HG03378 (cell line): ENCODE measurements around the gene DUSP5.

Source experiments
- ATAC-seq: cut with Tn5 transposase; IDR thresholded peaks from one replicate; pipeline ENCODE4 v1.9.1; 2021; ENCODE audit warnings: mild to moderate bottlenecking, moderate library complexity; ENCODE audit not compliant: unreplicated experiment

The DUSP5 gene

DNA sequence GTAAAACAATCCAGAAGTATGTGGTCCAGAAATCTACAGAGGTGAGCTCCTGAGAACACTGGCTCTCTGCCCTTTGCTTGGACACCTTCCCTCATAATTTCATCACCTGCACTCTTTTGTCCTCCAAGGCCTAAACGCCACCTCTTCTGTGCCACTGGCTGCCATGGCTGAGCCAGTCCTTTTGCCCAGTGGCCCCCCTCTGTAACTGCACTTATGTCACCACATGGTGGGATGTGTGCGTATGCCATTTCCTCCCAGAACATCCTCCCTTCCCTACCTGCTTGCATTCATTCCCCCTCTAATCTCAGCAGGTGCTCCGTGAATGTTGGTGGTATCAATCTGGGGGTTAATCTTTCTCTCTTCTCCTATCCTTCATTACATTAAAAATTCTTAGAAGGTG lies 17.3 kb upstream of the DUSP5 start:
- no peak for ATAC-seq

GRCh38 chr10:110481919-110482318 lies 15.8 kb upstream of the DUSP5 start:
- ATAC-seq, result no peak

- no peak for ATAC-seq
These were observed 14.1 kb upstream of the DUSP5 start for GRCh38 chr10:110483633-110484032.

GRCh38 chr10:110485541-110485940 lies 12.2 kb upstream of the DUSP5 start:
- no peak for ATAC-seq

- no peak for ATAC-seq
These were observed 10.9 kb upstream of the DUSP5 start for GRCh38 chr10:110486680-110487410.

DNA sequence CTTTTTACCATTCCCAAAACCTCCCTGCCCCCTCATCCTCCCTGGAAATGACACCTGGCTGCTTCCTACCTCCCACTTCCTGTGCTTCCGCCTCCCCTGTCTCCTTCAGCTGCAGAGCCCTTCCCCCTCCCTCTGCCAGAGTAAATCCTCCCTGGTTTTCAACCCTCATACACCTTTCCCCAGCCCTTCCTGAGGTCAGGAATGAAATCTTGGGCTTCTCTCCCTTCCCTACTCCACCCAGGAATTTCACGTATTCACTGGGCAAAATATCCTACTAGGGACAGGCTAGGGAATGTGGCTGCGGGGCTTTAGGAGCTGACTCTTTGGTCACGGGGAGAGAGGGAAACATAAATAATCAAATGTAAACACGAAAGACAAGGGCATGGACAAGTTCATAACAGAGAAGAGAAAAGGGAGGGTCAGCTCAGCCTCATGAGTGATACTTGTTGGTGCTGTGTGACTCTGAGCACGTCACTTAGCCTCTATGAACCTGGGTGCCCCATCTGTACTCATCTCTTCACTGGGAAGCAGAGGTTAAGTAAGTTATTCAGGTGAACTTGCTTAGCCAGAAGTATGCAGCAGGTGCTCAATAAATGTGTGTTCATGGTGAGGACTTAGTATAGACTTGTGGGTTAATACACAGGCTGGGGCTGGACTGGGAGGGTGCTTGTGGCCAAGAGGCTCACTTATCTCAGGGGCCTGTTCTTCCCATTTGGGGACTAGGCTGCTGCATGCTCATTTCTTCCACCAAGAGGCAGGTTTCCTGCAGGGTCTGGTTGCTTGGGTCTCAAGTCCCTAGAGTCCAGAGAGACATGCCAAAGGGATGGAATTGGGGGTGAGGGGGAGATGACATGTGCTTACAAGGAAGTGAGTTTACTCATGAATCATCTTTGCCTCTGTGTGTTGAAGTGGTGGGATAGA lies 10.0 kb upstream of the DUSP5 start:
- no peak for ATAC-seq

- ATAC-seq, result no peak
These were observed 9.4 kb upstream of the DUSP5 start for GRCh38 chr10:110488332-110488681.

- no peak for ATAC-seq
These were observed 8.8 kb upstream of the DUSP5 start for GRCh38 chr10:110488940-110489339.

DNA sequence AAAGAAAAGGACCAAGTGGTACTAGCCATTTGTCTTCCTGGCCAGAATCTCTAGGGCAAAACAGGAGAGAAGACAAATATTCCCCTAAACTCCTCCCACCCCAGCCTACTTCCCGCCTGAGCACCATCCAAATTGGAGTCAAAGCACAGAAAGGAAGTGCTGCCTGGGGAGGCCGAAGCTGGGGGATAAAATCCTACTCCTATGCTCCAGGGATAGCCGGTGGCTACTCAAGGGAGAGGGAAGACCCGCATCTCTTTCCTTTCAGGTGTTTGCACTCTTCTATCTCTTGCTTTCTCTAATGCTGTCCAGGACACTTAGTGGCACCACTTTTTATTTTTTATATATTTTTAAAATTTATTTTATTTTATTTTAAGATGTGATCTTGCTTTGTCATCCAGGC lies 7.1 kb upstream of the DUSP5 start:
- ATAC-seq, result no peak

DNA sequence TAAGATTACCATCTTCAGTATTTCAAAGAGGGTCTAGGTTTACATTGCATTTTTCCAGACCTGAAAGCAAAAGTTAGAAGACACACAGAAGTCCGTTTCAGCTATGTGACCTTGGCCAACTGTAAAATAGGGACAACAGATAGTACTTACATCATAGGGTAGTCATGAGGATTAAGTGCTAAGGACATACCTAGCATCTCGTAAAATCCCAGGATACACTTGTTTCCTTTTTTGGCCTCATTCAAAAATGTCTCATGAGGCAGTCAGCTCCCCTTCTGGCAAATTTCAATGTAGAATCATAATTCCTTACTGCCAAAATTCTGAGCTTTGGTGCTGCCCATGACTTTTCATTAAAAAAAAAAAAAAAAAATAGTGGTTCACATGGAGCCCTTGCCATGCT lies 6.4 kb upstream of the DUSP5 start:
- ATAC-seq, result no peak

GRCh38 chr10:110492069-110492822 lies 5.5 kb upstream of the DUSP5 start:
- ATAC-seq, result peak; percentile 64

GRCh38 chr10:110493832-110494426 lies 3.8 kb upstream of the DUSP5 start:
- ATAC-seq, result no peak

DNA sequence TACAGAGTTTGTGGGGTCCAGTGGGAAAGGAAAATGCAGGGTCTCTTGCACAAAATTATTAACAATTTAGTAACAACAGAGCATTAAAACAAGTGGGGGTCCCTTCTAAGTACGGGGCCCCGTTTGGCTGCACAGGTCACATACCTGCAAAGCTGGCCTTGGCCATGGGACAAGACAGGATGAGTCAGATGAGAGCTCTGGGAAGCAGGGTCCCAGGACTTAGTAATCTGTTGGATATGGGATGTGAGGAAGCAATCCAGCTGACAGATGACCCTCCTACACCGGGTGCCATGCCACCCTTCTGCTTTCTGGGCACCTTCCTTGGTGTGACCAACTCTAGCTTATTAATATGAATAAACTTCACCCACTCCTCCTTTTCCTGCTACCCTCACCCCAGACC lies 3.2 kb upstream of the DUSP5 start:
- no peak for ATAC-seq

DNA sequence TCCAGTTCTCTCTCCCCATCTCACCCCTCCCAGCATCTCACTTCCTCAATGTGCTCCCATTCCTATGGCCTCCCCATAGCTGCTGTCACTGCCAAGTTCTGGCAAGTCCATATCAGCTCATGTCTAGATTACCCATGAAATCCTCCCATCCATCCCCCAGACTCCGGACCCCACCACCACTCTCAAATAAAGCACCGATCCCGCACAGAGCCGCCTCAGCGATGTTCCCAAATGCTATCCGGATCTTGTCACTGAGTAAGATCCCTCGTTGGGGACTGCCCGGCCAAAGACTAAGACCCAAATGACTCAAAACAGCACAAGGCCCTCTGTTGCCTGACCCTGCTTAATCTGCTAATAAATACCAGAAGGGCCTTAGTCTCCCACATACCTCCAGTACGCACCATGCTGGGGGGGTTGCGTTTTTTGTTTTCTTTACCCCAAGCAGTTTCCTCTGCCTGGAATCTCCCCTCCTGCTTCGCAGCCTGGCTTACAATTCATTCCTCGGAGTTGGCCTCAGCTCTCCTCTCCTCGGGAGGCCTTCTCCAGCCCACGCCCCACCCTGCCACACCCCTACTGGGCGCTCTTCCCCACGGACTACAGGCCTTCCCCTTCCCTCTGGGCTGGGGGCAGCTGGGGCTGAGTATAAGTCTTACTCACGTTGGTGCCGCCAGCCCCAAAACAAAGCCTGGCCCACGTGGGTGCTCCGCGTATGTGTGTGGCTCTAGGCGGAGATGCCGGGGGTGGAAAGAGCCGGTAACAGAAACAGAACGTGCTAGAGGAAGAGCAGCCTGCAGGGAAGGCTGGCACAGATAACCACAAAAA lies 1.8 kb upstream of the DUSP5 start:
- no peak for ATAC-seq

DNA sequence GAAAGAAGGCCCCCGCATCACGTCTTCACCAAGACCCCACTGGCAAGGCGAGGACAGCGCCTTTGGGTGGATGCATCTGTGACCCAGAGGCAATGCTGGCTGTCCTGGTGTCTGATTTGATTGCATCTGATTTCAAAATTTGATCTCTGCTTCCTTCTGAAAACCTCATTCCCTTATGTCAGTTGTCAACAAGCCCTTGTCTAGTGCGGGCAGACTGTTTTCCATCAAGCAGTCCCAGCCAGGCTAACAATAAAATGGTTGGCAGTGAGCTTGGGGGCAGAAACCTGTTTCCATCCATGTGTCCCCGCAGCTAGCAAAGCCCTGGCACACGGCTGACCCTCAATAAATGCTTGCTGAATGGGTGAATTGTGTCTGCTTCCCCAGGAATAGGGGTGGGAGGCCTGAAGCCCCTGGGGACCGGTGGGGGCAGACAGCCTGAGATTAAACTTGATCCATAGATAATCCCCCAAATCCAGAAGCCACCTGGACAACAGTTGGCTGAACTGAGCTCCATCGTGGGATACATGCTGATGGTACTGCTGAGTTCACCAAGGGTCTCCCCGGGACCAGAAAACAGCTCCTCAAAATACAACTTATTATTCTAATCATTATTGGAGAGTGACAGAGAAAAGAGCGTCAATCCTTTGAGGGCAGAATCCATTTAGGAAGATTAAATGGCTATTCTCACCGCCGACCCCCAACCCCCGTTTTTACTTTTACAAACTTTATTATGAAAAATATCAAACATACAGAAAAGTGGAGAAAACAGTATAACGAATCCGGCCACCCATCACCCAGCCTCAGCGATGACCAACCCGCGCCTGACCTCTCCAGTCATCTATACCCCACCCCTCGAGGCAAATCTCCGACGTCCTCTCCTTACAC lies 912 bp upstream of the DUSP5 start:
- ATAC-seq, result no peak

DNA sequence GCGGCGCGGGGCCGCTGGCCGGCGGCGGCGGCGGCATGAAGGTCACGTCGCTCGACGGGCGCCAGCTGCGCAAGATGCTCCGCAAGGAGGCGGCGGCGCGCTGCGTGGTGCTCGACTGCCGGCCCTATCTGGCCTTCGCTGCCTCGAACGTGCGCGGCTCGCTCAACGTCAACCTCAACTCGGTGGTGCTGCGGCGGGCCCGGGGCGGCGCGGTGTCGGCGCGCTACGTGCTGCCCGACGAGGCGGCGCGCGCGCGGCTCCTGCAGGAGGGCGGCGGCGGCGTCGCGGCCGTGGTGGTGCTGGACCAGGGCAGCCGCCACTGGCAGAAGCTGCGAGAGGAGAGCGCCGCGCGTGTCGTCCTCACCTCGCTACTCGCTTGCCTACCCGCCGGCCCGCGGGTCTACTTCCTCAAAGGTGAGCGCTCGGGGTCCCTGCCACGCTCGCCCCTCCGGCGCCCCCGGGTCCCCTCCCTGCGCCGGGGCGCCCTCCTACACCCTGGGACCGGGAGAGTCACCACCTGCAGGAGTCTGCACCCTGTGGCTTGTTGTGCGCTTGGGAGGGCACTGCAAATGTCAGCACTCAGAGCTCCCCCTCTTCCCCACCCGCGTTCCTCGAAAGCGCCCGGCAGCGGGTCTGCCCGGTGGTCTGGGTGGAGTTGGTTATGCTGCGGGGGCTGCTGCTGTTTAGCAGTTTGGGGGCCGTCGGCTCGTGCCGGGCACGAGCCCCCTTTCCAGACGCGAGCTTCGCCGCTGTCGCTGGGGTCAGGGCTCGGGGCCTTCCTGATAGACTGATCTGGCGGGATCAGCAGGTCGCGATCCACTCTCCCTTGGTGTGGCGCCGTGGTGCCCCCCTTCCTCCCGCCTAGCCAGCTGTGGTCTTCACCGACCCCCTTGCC lies 627 bp downstream of the DUSP5 start:
- ATAC-seq, result no peak

DNA sequence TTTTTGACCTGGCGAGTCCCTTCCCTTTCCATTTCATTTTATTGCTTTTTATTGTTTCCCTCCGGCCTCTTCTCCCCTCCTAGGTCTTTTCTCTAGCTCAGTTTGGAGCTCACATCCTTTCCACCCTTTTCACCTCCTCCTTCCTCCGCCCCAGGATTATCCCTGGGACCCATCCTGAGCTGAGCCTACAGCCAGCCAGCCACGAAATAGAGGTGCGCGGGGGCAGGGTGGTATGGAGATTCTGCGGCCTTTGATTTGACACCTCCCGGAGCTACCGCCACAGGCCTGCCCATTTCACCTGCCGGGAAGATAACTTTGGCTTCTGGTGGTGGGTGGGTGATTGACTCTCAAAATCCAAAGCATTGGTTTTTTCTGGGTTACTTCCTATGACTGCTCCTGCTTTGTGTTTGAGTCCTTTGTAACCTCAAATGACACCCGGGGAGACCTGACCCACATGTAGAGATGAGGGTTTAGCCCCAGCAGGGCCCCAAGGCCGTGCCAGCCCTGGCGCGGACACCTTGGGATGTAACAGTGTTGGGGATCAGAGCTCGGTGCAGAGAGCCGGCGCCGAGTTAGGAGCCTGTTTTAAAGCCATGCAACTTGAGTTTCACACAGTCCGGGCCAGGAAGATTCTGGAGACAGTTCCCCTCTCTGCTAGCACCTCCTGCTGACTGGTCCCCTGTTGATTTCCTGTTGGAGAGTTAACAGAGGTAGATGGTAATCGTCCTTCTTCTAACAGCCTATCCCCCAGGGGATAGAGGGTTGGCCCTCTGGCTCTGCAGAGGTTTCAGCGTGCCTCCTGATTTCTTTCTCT lies 1.5 kb downstream of the DUSP5 start:
- ATAC-seq, result peak; percentile 26
